Thyroid gland (tissue), 4 donors: ENCODE measurements around the gene SLC25A21. TPM values are rescaled to one million over a fixed set of nuclear protein-coding genes. Genes with fewer than 3 reads are reported as not detected.

Experiments used
- DNase-seq, 2 donors: peaks; one replicate each; pipeline ENCODE4 v3.0.0-alpha.2; 2019
- H3K27ac ChIP-seq, 3 donors: fragments of 200-600 bp; sonication (generic); 1 replicate in 2 of 3; 2 replicates in 1 of 3; pipeline ENCODE4 v1.5.1; 2016 to 2019; ENCODE audit warnings: mild to moderate bottlenecking in 1 of 3, moderate library complexity in 1 of 3
- H3K27me3 ChIP-seq: fragments of 200-600 bp; sonication (generic); one replicate; pipeline ENCODE4 v1.5.1; 2019
- H3K36me3 ChIP-seq, 2 donors: fragments of 200-600 bp; sonication (generic); one replicate each; pipeline ENCODE4 v1.5.1; 2016 to 2019
- H3K4me1 ChIP-seq, 2 donors: fragments of 200-600 bp; sonication (generic); one replicate each; pipeline ENCODE4 v1.5.1; 2017 to 2019
- H3K4me3 ChIP-seq, 3 donors: fragments of 200-600 bp; sonication (generic); replicated peaks in 1 of 3; 1 replicate in 2 of 3; 2 replicates in 1 of 3; pipeline ENCODE4 v1.5.1; 2016; ENCODE audit warnings: mild to moderate bottlenecking in 1 of 3
- H3K9me3 ChIP-seq: fragments of 200-600 bp; sonication (generic); one replicate; pipeline ENCODE4 v1.5.1; 2017
- POLR2A ChIP-seq, 2 donors: fragments of 450-650 bp; IDR thresholded peaks; one replicate each; pipeline ENCODE4 v1.6.1; 2017; ENCODE audit warnings: antibody characterized with exemption in 2 of 2, mild to moderate bottlenecking in 2 of 2, moderate library complexity in 1 of 2
- WGBS, 2 donors: methylation state at CpG; one replicate each; pipeline ENCODE4 v1.1.5; 2017; 5-methylcytosine and 5-hydroxymethylcytosine counted together
- intact Hi-C: fragments of 100-400 bp; cut with DNase I; formaldehyde crosslinking; loops from one replicate; pipeline ENCODE4 v1.15.1; 2023
- total RNA-seq, 4 donors: library from RNA; depleted of rRNA; stranded (reverse); fragments of >200 nt; gene quantifications; one replicate each; pipeline ENCODE4 v1.2.3, GENCODE V29; 2016
- TF ChIP-seq, protein P1 (sequence below), 6 experiments: fragments of 200-600 bp in 3 of 6; fragments of 450-650 bp in 3 of 6; sonication (generic) in 3 of 6; IDR thresholded peaks; one replicate each; pipeline ENCODE4 v1.5.1; 2016 to 2019; ENCODE audit warnings: antibody characterized with exemption in 6 of 6, mild to moderate bottlenecking in 2 of 6, inconsistent platforms in 1 of 6, moderate library complexity in 1 of 6

The SLC25A21 gene
- total RNA-seq, 4 donors from 2014 or later, result 0.29 to 1.4 (median 0.60) TPM

DNA sequence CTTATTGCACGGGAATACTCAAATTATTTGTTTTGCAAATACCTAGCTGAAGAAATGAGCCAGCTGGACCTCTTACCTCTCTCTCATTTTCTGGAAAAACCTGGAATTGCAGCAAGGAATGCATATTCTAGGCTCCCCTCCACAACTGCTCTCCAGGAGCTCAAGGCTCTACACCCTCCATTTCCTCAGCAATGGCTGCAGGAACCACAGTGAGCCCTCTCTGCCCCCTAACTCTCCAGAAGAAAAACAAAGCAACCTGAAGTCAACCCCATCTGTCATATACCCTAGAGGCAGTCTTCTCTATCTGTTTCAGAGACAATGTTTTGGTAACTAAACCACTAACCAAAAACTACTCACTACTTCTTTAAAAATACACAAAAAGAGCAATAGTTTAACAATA is 221.6 kb downstream of the SLC25A21 start:
- TF ChIP-seq, protein P1, sequence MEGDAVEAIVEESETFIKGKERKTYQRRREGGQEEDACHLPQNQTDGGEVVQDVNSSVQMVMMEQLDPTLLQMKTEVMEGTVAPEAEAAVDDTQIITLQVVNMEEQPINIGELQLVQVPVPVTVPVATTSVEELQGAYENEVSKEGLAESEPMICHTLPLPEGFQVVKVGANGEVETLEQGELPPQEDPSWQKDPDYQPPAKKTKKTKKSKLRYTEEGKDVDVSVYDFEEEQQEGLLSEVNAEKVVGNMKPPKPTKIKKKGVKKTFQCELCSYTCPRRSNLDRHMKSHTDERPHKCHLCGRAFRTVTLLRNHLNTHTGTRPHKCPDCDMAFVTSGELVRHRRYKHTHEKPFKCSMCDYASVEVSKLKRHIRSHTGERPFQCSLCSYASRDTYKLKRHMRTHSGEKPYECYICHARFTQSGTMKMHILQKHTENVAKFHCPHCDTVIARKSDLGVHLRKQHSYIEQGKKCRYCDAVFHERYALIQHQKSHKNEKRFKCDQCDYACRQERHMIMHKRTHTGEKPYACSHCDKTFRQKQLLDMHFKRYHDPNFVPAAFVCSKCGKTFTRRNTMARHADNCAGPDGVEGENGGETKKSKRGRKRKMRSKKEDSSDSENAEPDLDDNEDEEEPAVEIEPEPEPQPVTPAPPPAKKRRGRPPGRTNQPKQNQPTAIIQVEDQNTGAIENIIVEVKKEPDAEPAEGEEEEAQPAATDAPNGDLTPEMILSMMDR (IDR thresholded peaks at IDR 0.05), result no peak
- no peak for TF ChIP-seq POLR2A (IDR thresholded peaks at IDR 0.05)
- intact Hi-C loops, result no loop called here
- no peak overlapping the region for H3K4me3 ChIP-seq
- H3K27me3 ChIP-seq, result no peaks in the 10 kb centered on the region
- no peaks in the 10 kb centered on the region for H3K36me3 ChIP-seq
- no peaks in the 10 kb centered on the region for H3K4me1 ChIP-seq
- H3K9me3 ChIP-seq, result no peaks in the 10 kb centered on the region
- WGBS, 2 donors, result 85 to 90% methylated on average over 1 of the region's 1 CpG
- no peak for DNase-seq
- H3K27ac ChIP-seq, result no peak overlapping the region

DNA sequence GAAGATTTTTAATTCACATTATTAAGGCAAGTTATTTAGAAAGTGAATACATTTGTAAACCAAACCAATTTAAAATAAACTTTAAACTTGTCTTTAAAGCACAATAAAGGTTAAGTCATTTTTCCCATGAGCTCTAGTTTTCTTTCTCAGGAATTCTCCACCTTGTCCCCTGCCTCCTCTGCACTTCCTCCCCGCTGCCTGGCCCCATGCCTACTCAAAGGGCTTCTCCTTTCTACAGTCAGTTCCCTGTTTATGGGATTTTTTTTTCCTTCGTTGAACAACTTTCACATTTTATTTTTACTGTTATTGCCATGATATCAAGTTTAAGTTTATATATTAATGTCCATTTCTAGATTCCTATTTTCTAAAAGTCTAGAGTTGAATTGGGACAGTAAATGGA is 223.0 kb downstream of the SLC25A21 start:
- intact Hi-C loops, result no loop called here
- H3K9me3 ChIP-seq, result no peaks in the 10 kb centered on the region
- no peak for DNase-seq
- H3K27me3 ChIP-seq, result no peaks in the 10 kb centered on the region
- no peaks in the 10 kb centered on the region for H3K4me1 ChIP-seq
- 82 to 88% methylated on average over 2 of the region's 2 CpGs for WGBS, 2 donors
- TF ChIP-seq POLR2A (IDR thresholded peaks at IDR 0.05), result no peak
- TF ChIP-seq, protein P1 (IDR thresholded peaks at IDR 0.05), result no peak
- no peaks in the 10 kb centered on the region for H3K36me3 ChIP-seq
- no peak overlapping the region for H3K27ac ChIP-seq
- no peak overlapping the region for H3K4me3 ChIP-seq

DNA sequence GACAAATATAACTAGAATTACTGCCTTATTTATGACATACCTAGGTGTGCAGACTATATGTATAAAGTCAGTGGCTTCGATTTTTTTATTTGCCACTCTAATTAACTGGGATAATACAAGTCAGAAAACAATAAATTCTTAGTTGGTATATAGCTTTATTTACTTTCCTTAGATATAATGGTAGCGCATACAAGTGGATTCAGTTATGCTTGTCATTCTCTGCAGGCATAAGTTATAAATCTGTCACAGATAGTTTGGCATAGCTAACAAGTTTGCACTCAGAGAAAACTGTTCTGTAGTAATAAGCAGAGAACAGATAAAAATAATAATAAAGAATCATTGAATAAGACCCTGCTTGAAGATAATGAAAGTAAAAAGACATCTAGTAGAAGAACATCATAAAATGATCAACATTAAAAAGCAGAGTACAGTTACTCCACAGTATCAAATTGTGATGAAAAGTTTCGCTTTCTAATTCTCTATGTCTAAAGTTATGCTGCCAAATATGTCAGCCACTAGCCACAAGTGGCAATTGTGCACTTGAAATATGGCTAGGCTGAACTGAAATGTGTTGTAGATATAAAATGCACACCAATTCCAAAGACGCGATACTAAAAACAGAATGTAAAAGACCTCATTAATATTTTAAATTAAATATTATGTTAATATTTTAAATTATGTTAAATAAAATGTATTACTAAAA is 224.1 kb downstream of the SLC25A21 start:
- no peaks in the 10 kb centered on the region for H3K9me3 ChIP-seq
- no peak overlapping the region for H3K27ac ChIP-seq
- no peaks in the 10 kb centered on the region for H3K36me3 ChIP-seq
- no peak for DNase-seq
- TF ChIP-seq POLR2A (IDR thresholded peaks at IDR 0.05), result no peak
- TF ChIP-seq, protein P1 (IDR thresholded peaks at IDR 0.05), result no peak
- H3K27me3 ChIP-seq, result no peaks in the 10 kb centered on the region
- intact Hi-C loops, result no loop called here
- no peak overlapping the region for H3K4me3 ChIP-seq
- 94 to 96% methylated on average over 5 of the region's 5 CpGs for WGBS, 2 donors
- no peaks in the 10 kb centered on the region for H3K4me1 ChIP-seq

DNA sequence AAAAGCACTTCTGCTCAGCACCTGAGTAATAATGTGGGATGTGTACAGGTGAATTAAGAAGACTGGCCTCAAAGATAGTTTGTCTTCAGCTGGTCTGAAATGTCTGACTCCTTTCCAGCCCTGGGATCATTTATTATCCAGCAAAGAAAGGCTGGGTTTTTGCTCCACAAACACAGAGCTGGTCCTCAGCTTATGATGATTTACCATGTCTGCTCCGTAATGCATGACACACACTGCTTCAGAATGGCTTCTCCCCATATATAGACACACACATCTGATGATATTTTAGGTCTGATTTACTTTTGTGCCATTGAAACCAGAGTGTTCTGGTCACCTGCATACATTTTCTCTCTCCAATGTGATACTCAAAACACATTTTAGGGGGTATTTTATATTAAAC is 225.0 kb downstream of the SLC25A21 start:
- intact Hi-C loops, result no loop called here
- no peak for DNase-seq
- Histone ChIP-seq H3K9me3 (no peaks in the 10 kb centered on the region), H3K27me3 (no peaks in the 10 kb centered on the region), H3K36me3 (no peaks in the 10 kb centered on the region), H3K4me1 (no peaks in the 10 kb centered on the region), H3K4me3 (no peak overlapping the region), H3K27ac (no peak overlapping the region)
- no peak for TF ChIP-seq POLR2A (IDR thresholded peaks at IDR 0.05)
- TF ChIP-seq, protein P1 (IDR thresholded peaks at IDR 0.05), result no peak
- WGBS, 2 donors, result 78 to 97% methylated on average over 1 of the region's 1 CpG

DNA sequence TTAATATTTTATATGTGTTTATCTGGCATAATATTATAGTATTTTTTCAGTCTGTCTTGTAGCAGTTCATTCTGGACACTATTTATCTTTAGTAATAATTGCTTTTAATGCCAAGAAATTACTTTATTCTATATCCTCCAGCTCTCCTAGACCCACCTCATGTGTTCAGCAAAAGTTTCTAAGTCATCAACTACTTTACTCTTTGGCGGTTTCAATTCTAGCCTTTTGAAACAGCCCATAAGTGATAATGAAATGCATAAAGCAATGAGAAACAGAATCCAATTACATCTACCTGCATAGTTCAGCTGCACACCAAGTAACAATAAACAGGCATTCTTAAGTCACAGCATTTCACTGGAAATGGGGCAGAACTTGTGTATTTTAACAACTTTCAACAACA is 225.5 kb downstream of the SLC25A21 start:
- intact Hi-C loops, result no loop called here

More for the DNA sequence above, 225.5 kb downstream of the SLC25A21 start:
- H3K36me3 ChIP-seq, result no peaks in the 10 kb centered on the region
- H3K4me1 ChIP-seq, result no peaks in the 10 kb centered on the region
- no peak for TF ChIP-seq POLR2A (IDR thresholded peaks at IDR 0.05)
- TF ChIP-seq, protein P1 (IDR thresholded peaks at IDR 0.05), result no peak
- no peak overlapping the region for H3K4me3 ChIP-seq
- no peak for DNase-seq
- WGBS, 2 donors, result 96 to 100% methylated on average over 1 of the region's 1 CpG
- no peaks in the 10 kb centered on the region for H3K27me3 ChIP-seq
- no peaks in the 10 kb centered on the region for H3K9me3 ChIP-seq
- no peak overlapping the region for H3K27ac ChIP-seq
